GM23338 (cell line): Measurements from ENCODE around the gene MPPED2. TPM values are rescaled to one million over a fixed set of nuclear protein-coding genes. Genes with fewer than 3 reads are reported as not detected.

Experiments used
- ATAC-seq: fragments of 200-7000 bp; cut with Tn5 transposase; 3 replicates; pipeline ENCODE4 v1.9.1; 2020
- DNase-seq: peaks from one replicate; pipeline ENCODE4 v3.0.0-alpha.2; 2015; ENCODE audit warnings: low spot score
- H2AFZ ChIP-seq: fragments of 200-600 bp; sonication (generic); 2 replicates; pipeline ENCODE4 v1.8.0; 2016; ENCODE audit warnings: antibody characterized with exemption, mild to moderate bottlenecking, moderate library complexity
- H3F3A ChIP-seq: fragments of 200-600 bp; sonication (generic); replicated peaks from 2 replicates; pipeline ENCODE4 v1.8.0; 2017; ENCODE audit warnings: antibody characterized with exemption, mixed run types, low read depth
- H3K27ac ChIP-seq: fragments of 200-600 bp; sonication (generic); 2 replicates; pipeline ENCODE4 v1.6.1; 2016; ENCODE audit warnings: low read depth
- H3K27me3 ChIP-seq: fragments of 200-600 bp; sonication (generic); 2 replicates; pipeline ENCODE4 v1.8.0; 2016; ENCODE audit warnings: mild to moderate bottlenecking, mixed run types, moderate library complexity; ENCODE audit not compliant: insufficient read depth
- H3K36me3 ChIP-seq: fragments of 200-600 bp; sonication (generic); 2 replicates; pipeline ENCODE4 v1.8.0; 2016; ENCODE audit warnings: mild to moderate bottlenecking; ENCODE audit not compliant: insufficient read depth
- H3K4me1 ChIP-seq: fragments of 200-600 bp; sonication (generic); 2 replicates; pipeline ENCODE4 v1.8.0; 2016; ENCODE audit warnings: mild to moderate bottlenecking, moderate library complexity; ENCODE audit not compliant: insufficient read depth
- H3K4me2 ChIP-seq: fragments of 200-600 bp; sonication (generic); 2 replicates; pipeline ENCODE4 v1.7.1; 2017; ENCODE audit warnings: mixed run types
- H3K4me3 ChIP-seq: fragments of 200-600 bp; sonication (generic); 2 replicates; pipeline ENCODE4 v1.6.1; 2016; ENCODE audit warnings: mixed run types
- H3K79me2 ChIP-seq: fragments of 200-600 bp; sonication (generic); replicated peaks from 2 replicates; pipeline ENCODE4 v1.8.0; 2017; ENCODE audit warnings: mild to moderate bottlenecking; ENCODE audit not compliant: insufficient read depth
- H3K9me2 ChIP-seq: fragments of 200-600 bp; sonication (generic); 2 replicates; pipeline ENCODE4 v1.8.0; 2017; ENCODE audit not compliant: insufficient read depth
- H4K20me1 ChIP-seq: fragments of 200-600 bp; sonication (generic); replicated peaks from 2 replicates; pipeline ENCODE4 v1.8.0; 2017; ENCODE audit warnings: mild to moderate bottlenecking; ENCODE audit not compliant: insufficient read depth
- H3K27ac Mint-ChIP-seq: 2 replicates; pipeline ENCODE4 v1.8.0; 2020; ENCODE audit warnings: inconsistent platforms, mild to moderate bottlenecking, moderate library complexity, mixed read lengths
- H3K27me3 Mint-ChIP-seq: 3 replicates; pipeline ENCODE4 v1.8.0; 2022; ENCODE audit warnings: low read depth, mild to moderate bottlenecking, moderate library complexity, mixed read lengths, inconsistent platforms; ENCODE audit not compliant: insufficient read depth, poor library complexity
- H3K36me3 Mint-ChIP-seq: 3 replicates; pipeline ENCODE4 v1.8.0; 2021; ENCODE audit warnings: low read depth, mild to moderate bottlenecking, inconsistent platforms, moderate library complexity, mixed read lengths
- H3K4me1 Mint-ChIP-seq: 3 replicates; pipeline ENCODE4 v1.8.0; 2020; ENCODE audit warnings: mild to moderate bottlenecking, inconsistent platforms, mixed read lengths
- H3K4me3 Mint-ChIP-seq: 3 replicates; pipeline ENCODE4 v1.8.0; 2021; ENCODE audit warnings: moderate library complexity, mild to moderate bottlenecking, inconsistent platforms, mixed read lengths
- H3K9me3 Mint-ChIP-seq: 3 replicates; pipeline ENCODE4 v1.8.0; 2020; ENCODE audit warnings: moderate library complexity, mild to moderate bottlenecking, inconsistent platforms, mixed read lengths
- CREB1 ChIP-seq: fragments of 250-450 bp; sonication (Bioruptor Pico); IDR thresholded peaks from 2 replicates; pipeline ENCODE4 v1.5.0; 2020; ENCODE audit warnings: low read depth, mild to moderate bottlenecking, moderate library complexity
- EZH2 ChIP-seq: fragments of 200-600 bp; sonication (generic); IDR thresholded peaks from one replicate; pipeline ENCODE4 v1.8.0; 2017; ENCODE audit warnings: antibody characterized with exemption, mild to moderate bottlenecking, low read depth; ENCODE audit not compliant: unreplicated experiment
- EZH2phosphoT487 ChIP-seq: fragments of 200-600 bp; sonication (generic); IDR thresholded peaks from one replicate; pipeline ENCODE4 v1.8.1; 2018; ENCODE audit warnings: antibody characterized with exemption; ENCODE audit not compliant: unreplicated experiment
- JUNB ChIP-seq: IDR thresholded peaks from one replicate; pipeline ENCODE4 v1.6.1; 2016; ENCODE audit warnings: antibody characterized with exemption; ENCODE audit not compliant: unreplicated experiment
- NANOG ChIP-seq: IDR thresholded peaks from 2 replicates; pipeline ENCODE4 v1.6.1; 2016; ENCODE audit warnings: antibody characterized with exemption, borderline replicate concordance
- POLR2AphosphoS5 ChIP-seq: IDR thresholded peaks from 2 replicates; pipeline ENCODE4 v1.6.1; 2016; ENCODE audit warnings: antibody characterized with exemption, low read depth
- STAT1 ChIP-seq: IDR thresholded peaks from one replicate; pipeline ENCODE4 v1.6.1; 2016; ENCODE audit warnings: antibody characterized with exemption; ENCODE audit not compliant: unreplicated experiment
- ZNF114 ChIP-seq: fragments of 250-450 bp; sonication (Bioruptor Pico); IDR thresholded peaks from 2 replicates; pipeline ENCODE4 v1.5.0; 2020; ENCODE audit warnings: mild to moderate bottlenecking, moderate library complexity
- polyA plus RNA-seq: library from polyadenylated mRNA; unstranded; fragments of >200 nt; fragmentation: Nextera tagmentation; extraction: Ambion mirVana; gene quantifications from 2 replicates; pipeline ENCODE4 v1.2.1, GENCODE V29; 2016
- total RNA-seq: library from RNA; depleted of rRNA; stranded (reverse); fragments of >200 nt; shearing (Covaris generic); gene quantifications from 2 replicates; pipeline ENCODE4 v1.2.3, GENCODE V29; 2014
- TF ChIP-seq, protein P1 (sequence below), 2 experiments: fragments of 200-600 bp in 1 of 2; sonication (generic) in 1 of 2; conservative IDR thresholded peaks; 2 replicates each; pipeline versions ENCODE4 v1.5.1 to v1.6.1; 2016 to 2017; ENCODE audit warnings: antibody characterized with exemption in 2 of 2, low read depth in 2 of 2, mild to moderate bottlenecking in 2 of 2, moderate library complexity in 1 of 2
- TF ChIP-seq, protein P2 (sequence below): IDR thresholded peaks from one replicate; pipeline ENCODE4 v1.6.1; 2018; ENCODE audit warnings: antibody characterized with exemption; ENCODE audit not compliant: unreplicated experiment
- TF ChIP-seq, protein P3 (sequence below): IDR thresholded peaks from 2 replicates; pipeline ENCODE4 v1.6.1; 2016; ENCODE audit warnings: antibody characterized with exemption
- TF ChIP-seq, protein P4 (sequence below): fragments of 250-450 bp; sonication (Bioruptor Pico); IDR thresholded peaks from 2 replicates; pipeline ENCODE4 v1.5.0; 2020; ENCODE audit warnings: mild to moderate bottlenecking, moderate library complexity

Gene MPPED2
- total and polyA plus RNA-seq, 2 experiments from 2014 or later = 4.4 to 6.8 TPM

DNA sequence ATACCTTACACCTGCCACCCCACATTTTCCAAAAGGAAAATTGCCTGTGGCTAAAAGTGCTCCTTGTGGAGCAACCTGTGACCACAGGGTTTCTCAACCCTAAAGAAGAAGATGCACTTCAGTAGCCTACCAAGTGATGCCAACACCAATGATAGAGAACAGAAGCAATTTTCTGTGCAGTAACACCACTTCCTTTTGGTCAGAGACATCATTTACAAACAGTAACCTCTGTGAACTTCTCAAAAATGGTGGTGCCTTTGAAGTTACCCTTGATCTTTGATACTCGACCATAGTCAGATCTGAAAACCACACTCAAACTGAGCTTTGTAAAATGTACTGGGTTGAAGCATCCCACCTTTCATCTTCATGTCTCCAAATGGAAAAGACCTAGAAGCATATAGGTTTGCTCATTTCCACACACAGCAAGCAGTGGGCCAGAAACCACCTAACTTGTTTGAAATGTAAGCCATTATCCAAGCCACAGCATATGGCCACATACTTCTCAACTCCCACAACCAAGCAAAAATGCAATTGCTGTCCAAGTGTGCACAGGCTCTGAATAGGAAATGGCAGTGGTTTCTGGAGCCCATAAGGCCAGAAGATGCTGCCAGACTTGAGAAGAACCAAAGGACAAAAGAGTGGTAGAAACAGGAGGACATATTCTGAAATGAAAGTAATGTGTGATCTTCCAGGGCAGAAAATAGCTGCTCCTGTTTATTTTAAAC lies 24.3 kb downstream of the MPPED2 start:
- peaks cover 25% of the 10 kb centered on the region for H3K9me3 Mint-ChIP-seq
- Histone ChIP-seq H3K79me2 (no peaks in the 10 kb centered on the region; the same call in none of the 2 replicates), H3K36me3 (no peaks in the 10 kb centered on the region; the same call in 1 of the 2 replicates), H3K27ac (no peak overlapping the region), H3K27me3 (no peaks in the 10 kb centered on the region), H3F3A (0 out of 2 replicates have a peak, but pooled peaks cover 4% of the 10 kb centered on the region), H3K4me3 (no peak overlapping the region), H4K20me1 (no peaks in the 10 kb centered on the region), H3K9me2 (no peaks in the 10 kb centered on the region), H2AFZ (no peak overlapping the region), H3K4me2 (no peak overlapping the region), H3K4me1 (peaks cover 57% of the 10 kb centered on the region)
- H3K27me3 Mint-ChIP-seq = peaks cover 2% of the 10 kb centered on the region
- H3K4me1 Mint-ChIP-seq = peaks cover 56% of the 10 kb centered on the region
- no peak for ATAC-seq
- H3K4me3 Mint-ChIP-seq = no peak overlapping the region
- H3K27ac Mint-ChIP-seq = no peak overlapping the region
- H3K36me3 Mint-ChIP-seq = peaks cover 33% of the 10 kb centered on the region
- TF ChIP-seq, protein P1, sequence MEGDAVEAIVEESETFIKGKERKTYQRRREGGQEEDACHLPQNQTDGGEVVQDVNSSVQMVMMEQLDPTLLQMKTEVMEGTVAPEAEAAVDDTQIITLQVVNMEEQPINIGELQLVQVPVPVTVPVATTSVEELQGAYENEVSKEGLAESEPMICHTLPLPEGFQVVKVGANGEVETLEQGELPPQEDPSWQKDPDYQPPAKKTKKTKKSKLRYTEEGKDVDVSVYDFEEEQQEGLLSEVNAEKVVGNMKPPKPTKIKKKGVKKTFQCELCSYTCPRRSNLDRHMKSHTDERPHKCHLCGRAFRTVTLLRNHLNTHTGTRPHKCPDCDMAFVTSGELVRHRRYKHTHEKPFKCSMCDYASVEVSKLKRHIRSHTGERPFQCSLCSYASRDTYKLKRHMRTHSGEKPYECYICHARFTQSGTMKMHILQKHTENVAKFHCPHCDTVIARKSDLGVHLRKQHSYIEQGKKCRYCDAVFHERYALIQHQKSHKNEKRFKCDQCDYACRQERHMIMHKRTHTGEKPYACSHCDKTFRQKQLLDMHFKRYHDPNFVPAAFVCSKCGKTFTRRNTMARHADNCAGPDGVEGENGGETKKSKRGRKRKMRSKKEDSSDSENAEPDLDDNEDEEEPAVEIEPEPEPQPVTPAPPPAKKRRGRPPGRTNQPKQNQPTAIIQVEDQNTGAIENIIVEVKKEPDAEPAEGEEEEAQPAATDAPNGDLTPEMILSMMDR (conservative IDR thresholded peaks at IDR 0.05; ENCODE audit: low read depth in 2 of 2) = no peak
- TF ChIP-seq ZNF114 (CRISPR knock-in tag) = no peak
- no peak for TF ChIP-seq JUNB
- no peak for TF ChIP-seq CREB1
- TF ChIP-seq EZH2phosphoT487 = no peak
- TF ChIP-seq NANOG = no peak
- TF ChIP-seq, protein P2, sequence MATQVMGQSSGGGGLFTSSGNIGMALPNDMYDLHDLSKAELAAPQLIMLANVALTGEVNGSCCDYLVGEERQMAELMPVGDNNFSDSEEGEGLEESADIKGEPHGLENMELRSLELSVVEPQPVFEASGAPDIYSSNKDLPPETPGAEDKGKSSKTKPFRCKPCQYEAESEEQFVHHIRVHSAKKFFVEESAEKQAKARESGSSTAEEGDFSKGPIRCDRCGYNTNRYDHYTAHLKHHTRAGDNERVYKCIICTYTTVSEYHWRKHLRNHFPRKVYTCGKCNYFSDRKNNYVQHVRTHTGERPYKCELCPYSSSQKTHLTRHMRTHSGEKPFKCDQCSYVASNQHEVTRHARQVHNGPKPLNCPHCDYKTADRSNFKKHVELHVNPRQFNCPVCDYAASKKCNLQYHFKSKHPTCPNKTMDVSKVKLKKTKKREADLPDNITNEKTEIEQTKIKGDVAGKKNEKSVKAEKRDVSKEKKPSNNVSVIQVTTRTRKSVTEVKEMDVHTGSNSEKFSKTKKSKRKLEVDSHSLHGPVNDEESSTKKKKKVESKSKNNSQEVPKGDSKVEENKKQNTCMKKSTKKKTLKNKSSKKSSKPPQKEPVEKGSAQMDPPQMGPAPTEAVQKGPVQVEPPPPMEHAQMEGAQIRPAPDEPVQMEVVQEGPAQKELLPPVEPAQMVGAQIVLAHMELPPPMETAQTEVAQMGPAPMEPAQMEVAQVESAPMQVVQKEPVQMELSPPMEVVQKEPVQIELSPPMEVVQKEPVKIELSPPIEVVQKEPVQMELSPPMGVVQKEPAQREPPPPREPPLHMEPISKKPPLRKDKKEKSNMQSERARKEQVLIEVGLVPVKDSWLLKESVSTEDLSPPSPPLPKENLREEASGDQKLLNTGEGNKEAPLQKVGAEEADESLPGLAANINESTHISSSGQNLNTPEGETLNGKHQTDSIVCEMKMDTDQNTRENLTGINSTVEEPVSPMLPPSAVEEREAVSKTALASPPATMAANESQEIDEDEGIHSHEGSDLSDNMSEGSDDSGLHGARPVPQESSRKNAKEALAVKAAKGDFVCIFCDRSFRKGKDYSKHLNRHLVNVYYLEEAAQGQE = no peak
- TF ChIP-seq, protein P3, sequence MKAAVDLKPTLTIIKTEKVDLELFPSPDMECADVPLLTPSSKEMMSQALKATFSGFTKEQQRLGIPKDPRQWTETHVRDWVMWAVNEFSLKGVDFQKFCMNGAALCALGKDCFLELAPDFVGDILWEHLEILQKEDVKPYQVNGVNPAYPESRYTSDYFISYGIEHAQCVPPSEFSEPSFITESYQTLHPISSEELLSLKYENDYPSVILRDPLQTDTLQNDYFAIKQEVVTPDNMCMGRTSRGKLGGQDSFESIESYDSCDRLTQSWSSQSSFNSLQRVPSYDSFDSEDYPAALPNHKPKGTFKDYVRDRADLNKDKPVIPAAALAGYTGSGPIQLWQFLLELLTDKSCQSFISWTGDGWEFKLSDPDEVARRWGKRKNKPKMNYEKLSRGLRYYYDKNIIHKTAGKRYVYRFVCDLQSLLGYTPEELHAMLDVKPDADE = no peak
- TF ChIP-seq, protein P4, sequence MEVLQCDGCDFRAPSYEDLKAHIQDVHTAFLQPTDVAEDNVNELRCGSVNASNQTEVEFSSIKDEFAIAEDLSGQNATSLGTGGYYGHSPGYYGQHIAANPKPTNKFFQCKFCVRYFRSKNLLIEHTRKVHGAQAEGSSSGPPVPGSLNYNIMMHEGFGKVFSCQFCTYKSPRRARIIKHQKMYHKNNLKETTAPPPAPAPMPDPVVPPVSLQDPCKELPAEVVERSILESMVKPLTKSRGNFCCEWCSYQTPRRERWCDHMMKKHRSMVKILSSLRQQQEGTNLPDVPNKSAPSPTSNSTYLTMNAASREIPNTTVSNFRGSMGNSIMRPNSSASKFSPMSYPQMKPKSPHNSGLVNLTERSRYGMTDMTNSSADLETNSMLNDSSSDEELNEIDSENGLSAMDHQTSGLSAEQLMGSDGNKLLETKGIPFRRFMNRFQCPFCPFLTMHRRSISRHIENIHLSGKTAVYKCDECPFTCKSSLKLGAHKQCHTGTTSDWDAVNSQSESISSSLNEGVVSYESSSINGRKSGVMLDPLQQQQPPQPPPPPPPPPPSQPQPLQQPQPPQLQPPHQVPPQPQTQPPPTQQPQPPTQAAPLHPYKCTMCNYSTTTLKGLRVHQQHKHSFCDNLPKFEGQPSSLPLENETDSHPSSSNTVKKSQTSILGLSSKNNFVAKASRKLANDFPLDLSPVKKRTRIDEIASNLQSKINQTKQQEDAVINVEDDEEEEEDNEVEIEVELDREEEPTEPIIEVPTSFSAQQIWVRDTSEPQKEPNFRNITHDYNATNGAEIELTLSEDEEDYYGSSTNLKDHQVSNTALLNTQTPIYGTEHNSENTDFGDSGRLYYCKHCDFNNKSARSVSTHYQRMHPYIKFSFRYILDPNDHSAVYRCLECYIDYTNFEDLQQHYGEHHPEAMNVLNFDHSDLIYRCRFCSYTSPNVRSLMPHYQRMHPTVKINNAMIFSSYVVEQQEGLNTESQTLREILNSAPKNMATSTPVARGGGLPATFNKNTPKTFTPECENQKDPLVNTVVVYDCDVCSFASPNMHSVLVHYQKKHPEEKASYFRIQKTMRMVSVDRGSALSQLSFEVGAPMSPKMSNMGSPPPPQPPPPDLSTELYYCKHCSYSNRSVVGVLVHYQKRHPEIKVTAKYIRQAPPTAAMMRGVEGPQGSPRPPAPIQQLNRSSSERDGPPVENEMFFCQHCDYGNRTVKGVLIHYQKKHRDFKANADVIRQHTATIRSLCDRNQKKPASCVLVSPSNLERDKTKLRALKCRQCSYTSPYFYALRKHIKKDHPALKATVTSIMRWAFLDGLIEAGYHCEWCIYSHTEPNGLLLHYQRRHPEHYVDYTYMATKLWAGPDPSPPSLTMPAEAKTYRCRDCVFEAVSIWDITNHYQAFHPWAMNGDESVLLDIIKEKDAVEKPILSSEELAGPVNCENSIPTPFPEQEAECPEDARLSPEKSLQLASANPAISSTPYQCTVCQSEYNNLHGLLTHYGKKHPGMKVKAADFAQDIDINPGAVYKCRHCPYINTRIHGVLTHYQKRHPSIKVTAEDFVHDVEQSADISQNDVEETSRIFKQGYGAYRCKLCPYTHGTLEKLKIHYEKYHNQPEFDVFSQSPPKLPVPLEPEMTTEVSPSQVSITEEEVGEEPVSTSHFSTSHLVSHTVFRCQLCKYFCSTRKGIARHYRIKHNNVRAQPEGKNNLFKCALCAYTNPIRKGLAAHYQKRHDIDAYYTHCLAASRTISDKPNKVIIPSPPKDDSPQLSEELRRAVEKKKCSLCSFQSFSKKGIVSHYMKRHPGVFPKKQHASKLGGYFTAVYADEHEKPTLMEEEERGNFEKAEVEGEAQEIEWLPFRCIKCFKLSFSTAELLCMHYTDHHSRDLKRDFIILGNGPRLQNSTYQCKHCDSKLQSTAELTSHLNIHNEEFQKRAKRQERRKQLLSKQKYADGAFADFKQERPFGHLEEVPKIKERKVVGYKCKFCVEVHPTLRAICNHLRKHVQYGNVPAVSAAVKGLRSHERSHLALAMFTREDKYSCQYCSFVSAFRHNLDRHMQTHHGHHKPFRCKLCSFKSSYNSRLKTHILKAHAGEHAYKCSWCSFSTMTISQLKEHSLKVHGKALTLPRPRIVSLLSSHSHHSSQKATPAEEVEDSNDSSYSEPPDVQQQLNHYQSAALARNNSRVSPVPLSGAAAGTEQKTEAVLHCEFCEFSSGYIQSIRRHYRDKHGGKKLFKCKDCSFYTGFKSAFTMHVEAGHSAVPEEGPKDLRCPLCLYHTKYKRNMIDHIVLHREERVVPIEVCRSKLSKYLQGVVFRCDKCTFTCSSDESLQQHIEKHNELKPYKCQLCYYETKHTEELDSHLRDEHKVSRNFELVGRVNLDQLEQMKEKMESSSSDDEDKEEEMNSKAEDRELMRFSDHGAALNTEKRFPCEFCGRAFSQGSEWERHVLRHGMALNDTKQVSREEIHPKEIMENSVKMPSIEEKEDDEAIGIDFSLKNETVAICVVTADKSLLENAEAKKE = no peak
- no peak for TF ChIP-seq POLR2AphosphoS5
- no peak for TF ChIP-seq STAT1
- TF ChIP-seq EZH2 = no peak
- no peak for DNase-seq
